RWPE1 (cell line): Measurements from ENCODE around the gene RHOJ.

ENCODE experiments used
- CTCF ChIA-PET: fragments of 350-600 bp; sonication (Branson Sonifier 250); formaldehyde crosslinking; extraction: SDS; loops from one replicate; lab custom pipeline; 2021; lab: Yijun Ruan, JAX
- POLR2A ChIA-PET: fragments of 400-600 bp; formaldehyde crosslinking; extraction: SDS; loops from one replicate; lab custom pipeline; 2020; ENCODE audit warnings: antibody characterized with exemption; ENCODE audit not compliant: low non-redundant PET; lab: Yijun Ruan, JAX
- DNase-seq: peaks from one replicate; pipeline ENCODE4 v3.0.0; 2012; ENCODE audit warnings: low spot score
- H3K27ac ChIP-seq: fragments of 450-650 bp; 2 replicates; pipeline ENCODE4 v1.5.1; 2017
- TF ChIP-seq, protein P1 (sequence below): fragments of 450-650 bp; conservative IDR thresholded peaks from 2 replicates; pipeline ENCODE4 v1.5.1; 2017; ENCODE audit warnings: low read depth, mild to moderate bottlenecking

The RHOJ gene

GRCh38 chr14:63283884-63284248 lies 79.6 kb downstream of the RHOJ start:
- ChIA-PET CTCF (no interaction called here), POLR2A (no interaction called here)
- TF ChIP-seq, protein P1, sequence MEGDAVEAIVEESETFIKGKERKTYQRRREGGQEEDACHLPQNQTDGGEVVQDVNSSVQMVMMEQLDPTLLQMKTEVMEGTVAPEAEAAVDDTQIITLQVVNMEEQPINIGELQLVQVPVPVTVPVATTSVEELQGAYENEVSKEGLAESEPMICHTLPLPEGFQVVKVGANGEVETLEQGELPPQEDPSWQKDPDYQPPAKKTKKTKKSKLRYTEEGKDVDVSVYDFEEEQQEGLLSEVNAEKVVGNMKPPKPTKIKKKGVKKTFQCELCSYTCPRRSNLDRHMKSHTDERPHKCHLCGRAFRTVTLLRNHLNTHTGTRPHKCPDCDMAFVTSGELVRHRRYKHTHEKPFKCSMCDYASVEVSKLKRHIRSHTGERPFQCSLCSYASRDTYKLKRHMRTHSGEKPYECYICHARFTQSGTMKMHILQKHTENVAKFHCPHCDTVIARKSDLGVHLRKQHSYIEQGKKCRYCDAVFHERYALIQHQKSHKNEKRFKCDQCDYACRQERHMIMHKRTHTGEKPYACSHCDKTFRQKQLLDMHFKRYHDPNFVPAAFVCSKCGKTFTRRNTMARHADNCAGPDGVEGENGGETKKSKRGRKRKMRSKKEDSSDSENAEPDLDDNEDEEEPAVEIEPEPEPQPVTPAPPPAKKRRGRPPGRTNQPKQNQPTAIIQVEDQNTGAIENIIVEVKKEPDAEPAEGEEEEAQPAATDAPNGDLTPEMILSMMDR: no peak
- no peak overlapping the region for H3K27ac ChIP-seq
- no peak for DNase-seq

DNA sequence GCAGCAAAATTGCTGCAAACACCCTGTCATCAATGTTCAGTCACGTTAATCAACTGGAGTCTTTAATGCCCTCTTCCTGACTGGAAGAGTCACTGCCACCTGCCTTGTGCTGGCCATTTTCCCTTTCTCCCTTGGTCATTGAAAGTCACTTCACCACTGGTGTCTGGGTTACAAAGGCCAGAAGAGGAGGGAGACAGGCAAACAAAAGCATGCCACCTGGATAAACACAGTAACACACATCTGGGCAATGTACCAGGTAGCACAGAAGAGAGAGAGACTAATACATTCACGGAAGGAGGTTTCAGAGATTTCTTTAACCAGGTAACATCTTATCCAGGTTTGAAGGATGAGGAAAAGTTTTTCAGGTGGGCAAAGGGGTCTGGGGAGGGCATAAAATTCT lies 81.8 kb downstream of the RHOJ start:
- H3K27ac ChIP-seq: no peak overlapping the region
- DNase-seq: no peak
- TF ChIP-seq, protein P1: no peak
- ChIA-PET POLR2A (no interaction called here), CTCF (no interaction called here)

- DNase-seq: no peak
- ChIA-PET POLR2A (no interaction called here), CTCF (interaction anchor here (0.7 to 1.4 kb wide), 2 partner anchors 20 to 1545 kb away, joined by 4 to 7 read pairs; no protein-coding TSS in a partner anchor)
- TF ChIP-seq, protein P1: no peak
- H3K27ac ChIP-seq: no peak overlapping the region
These were observed 83.6 kb downstream of the RHOJ start for GRCh38 chr14:63287666-63288483.

DNA sequence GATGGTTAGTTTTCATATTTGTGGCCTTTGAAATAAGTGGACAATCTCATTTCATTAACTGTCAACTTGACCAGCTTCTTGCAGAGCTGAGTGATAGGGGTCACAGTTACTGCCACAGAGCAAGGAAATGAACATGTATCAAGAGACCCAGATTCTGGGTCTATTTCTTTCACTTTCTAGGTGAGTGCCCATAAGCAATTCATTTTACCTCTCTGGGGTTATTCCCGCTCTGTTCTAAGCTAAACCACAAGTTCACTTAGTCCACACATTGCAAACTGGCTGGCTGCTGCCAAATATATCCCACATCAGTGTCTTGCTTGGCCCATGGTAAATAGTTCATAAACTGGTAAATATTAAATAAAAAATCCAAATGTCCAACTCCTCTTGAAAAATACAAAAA lies 84.6 kb downstream of the RHOJ start:
- CTCF ChIA-PET: interaction anchor here (0.7 kb wide), 1 partner anchor 12 kb away, joined by 3 read pairs; no protein-coding TSS in a partner anchor
- H3K27ac ChIP-seq: no peak overlapping the region
- POLR2A ChIA-PET: no interaction called here
- DNase-seq: no peak
- TF ChIP-seq, protein P1: no peak

DNA sequence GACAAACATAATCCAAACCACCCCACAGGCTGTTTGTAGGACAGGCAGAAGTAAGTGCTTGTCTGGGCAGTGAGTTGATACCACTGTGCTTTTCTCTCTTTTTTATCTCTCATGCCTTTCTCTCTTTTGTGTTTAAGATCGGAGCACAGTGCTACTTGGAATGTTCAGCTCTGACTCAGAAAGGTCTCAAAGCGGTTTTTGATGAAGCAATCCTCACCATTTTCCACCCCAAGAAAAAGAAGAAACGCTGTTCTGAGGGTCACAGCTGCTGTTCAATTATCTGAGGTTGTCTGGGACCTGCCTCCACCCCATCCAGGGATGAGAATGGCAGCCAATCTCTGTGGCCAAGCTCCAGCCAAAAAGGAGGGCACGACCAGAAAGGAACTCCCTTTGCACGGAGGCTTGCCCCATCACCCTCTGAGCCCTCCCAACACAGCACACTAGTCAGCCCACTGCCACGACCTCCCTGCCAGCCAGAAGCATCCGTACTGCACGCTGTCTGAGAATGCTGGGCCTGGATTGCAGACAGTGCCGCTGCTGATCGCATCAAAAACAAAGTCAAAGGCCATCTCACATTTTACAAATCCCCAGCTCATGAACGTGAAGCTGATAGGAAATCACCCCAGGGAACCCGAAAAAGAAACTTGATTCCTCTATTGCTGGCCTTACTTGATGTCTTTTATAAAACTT lies 86.6 kb downstream of the RHOJ start:
- no peak for DNase-seq
- TF ChIP-seq, protein P1: no peak
- H3K27ac ChIP-seq: no peak overlapping the region
- ChIA-PET CTCF (interaction anchor here (0.7 kb wide), 1 partner anchor 1108 kb away, joined by 4 read pairs; no protein-coding TSS in a partner anchor), POLR2A (no interaction called here)

DNA sequence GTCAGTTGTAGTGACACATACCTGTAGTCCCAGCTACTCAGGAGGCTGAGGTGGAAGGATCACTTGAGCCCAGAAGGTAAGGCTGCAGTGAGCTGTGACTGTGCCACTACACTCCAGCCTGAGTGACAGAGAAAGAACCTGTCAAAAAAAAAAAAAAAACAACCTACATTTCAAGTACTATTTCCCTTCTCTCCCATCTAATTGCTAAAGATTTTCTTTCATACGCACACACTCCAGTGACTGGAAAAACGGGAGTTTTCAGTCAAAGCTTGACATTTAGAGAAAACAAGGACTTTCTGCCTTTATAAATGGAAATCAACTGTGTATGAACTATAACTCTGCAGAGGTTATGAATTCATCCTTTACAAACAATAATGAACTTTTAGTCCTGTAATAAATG lies 88.6 kb downstream of the RHOJ start:
- ChIA-PET CTCF (interaction anchor here (1.3 kb wide), 1 partner anchor 1114 kb away, joined by 3 read pairs; no protein-coding TSS in a partner anchor), POLR2A (no interaction called here)
- H3K27ac ChIP-seq: no peak overlapping the region
- DNase-seq: no peak
- TF ChIP-seq, protein P1: no peak
